ENCODE data around the gene ANKRD52.

ANKRD52 gene

GRCh38 chr12:56229916-56230431 is 28.2 kb downstream of the ANKRD52 start, which contains the start of gene SLC39A5:
SLC39A5 (plus strand) TSS chr12:56230051; CDS start chr12:56231275, 1,224 bp downstream.
- H3K36me3 ChIP-seq (ENCODE audit: insufficient read depth, low read length): no peaks in the 10 kb centered on the region
- H3K27me3 ChIP-seq (ENCODE audit: insufficient read depth, low read length, poor library complexity, severe bottlenecking): no peaks in the 10 kb centered on the region
- H3K4me3 ChIP-seq (ENCODE audit: low read length, poor library complexity, severe bottlenecking): no peak within 1 kb of the TSS
- no peak within 1 kb of the TSS for H3K9ac ChIP-seq (ENCODE audit: low read depth, low read length, poor library complexity, severe bottlenecking)
- no peaks in the 10 kb centered on the region for H3F3A ChIP-seq (ENCODE audit: low read depth)
- H3K9me3 ChIP-seq (ENCODE audit: insufficient read depth, low read depth, low read length): no peaks in the 10 kb centered on the region
- no peaks in the 10 kb centered on the region for H4K20me1 ChIP-seq (ENCODE audit: insufficient read depth, low read length, poor library complexity, severe bottlenecking)
- TF ChIP-seq, protein P1, sequence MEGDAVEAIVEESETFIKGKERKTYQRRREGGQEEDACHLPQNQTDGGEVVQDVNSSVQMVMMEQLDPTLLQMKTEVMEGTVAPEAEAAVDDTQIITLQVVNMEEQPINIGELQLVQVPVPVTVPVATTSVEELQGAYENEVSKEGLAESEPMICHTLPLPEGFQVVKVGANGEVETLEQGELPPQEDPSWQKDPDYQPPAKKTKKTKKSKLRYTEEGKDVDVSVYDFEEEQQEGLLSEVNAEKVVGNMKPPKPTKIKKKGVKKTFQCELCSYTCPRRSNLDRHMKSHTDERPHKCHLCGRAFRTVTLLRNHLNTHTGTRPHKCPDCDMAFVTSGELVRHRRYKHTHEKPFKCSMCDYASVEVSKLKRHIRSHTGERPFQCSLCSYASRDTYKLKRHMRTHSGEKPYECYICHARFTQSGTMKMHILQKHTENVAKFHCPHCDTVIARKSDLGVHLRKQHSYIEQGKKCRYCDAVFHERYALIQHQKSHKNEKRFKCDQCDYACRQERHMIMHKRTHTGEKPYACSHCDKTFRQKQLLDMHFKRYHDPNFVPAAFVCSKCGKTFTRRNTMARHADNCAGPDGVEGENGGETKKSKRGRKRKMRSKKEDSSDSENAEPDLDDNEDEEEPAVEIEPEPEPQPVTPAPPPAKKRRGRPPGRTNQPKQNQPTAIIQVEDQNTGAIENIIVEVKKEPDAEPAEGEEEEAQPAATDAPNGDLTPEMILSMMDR (conservative IDR thresholded peaks at IDR 0.05; ENCODE audit: low read length): no peak
- TF ChIP-seq EZH2phosphoT487 (IDR thresholded peaks at IDR 0.05; ENCODE audit: borderline replicate concordance): no peak
- H3K79me2 ChIP-seq (ENCODE audit: insufficient read depth, low read length): no peaks in the 10 kb centered on the region; the same call in 1 of the 2 replicates
- H2AFZ ChIP-seq (ENCODE audit: low read length): no peak within 1 kb of the TSS
- no peaks in the 10 kb centered on the region for H3K9me2 ChIP-seq (replicated peaks; ENCODE audit: low read depth, low read length)
- peaks cover 7% of the 10 kb centered on the region for H3K4me1 ChIP-seq (ENCODE audit: insufficient read depth, low read length, poor library complexity, severe bottlenecking)
- no peak within 1 kb of the TSS for H3K4me2 ChIP-seq (ENCODE audit: low read depth, low read length, poor library complexity, severe bottlenecking)

GRCh38 chr12:56229082-56229481 is 29.1 kb downstream of the ANKRD52 start:
- H3K9me2 ChIP-seq (replicated peaks; ENCODE audit: low read depth, low read length): no peaks in the 10 kb centered on the region

GRCh38 chr12:56224954-56225353 is 33.2 kb downstream of the ANKRD52 start:
- H3K9ac ChIP-seq (ENCODE audit: low read depth, low read length, poor library complexity, severe bottlenecking): peak overlapping the region; percentile 85
- peaks cover 20% of the 10 kb centered on the region for H3K79me2 ChIP-seq (ENCODE audit: insufficient read depth, low read length)
- peak overlapping the region; percentile 90 for H3K4me3 ChIP-seq (ENCODE audit: low read length, poor library complexity, severe bottlenecking)
- no peaks in the 10 kb centered on the region for H3K27me3 ChIP-seq (ENCODE audit: insufficient read depth, low read length, poor library complexity, severe bottlenecking)
- H3F3A ChIP-seq (ENCODE audit: low read depth): no peaks in the 10 kb centered on the region
- H3K9me2 ChIP-seq (replicated peaks; ENCODE audit: low read depth, low read length): no peaks in the 10 kb centered on the region
- peak overlapping the region; percentile 92 for H3K4me2 ChIP-seq (ENCODE audit: low read depth, low read length, poor library complexity, severe bottlenecking)
- TF ChIP-seq, protein P1 (conservative IDR thresholded peaks at IDR 0.05; ENCODE audit: low read length): no peak
- no peak for TF ChIP-seq EZH2phosphoT487 (IDR thresholded peaks at IDR 0.05; ENCODE audit: borderline replicate concordance)
- no peaks in the 10 kb centered on the region for H3K36me3 ChIP-seq (ENCODE audit: insufficient read depth, low read length)
- peaks cover 6% of the 10 kb centered on the region for H4K20me1 ChIP-seq (ENCODE audit: insufficient read depth, low read length, poor library complexity, severe bottlenecking)
- peaks cover 30% of the 10 kb centered on the region for H3K4me1 ChIP-seq (ENCODE audit: insufficient read depth, low read length, poor library complexity, severe bottlenecking)
- H2AFZ ChIP-seq (ENCODE audit: low read length): no peak overlapping the region
- H3K9me3 ChIP-seq (ENCODE audit: insufficient read depth, low read depth, low read length): no peaks in the 10 kb centered on the region

More at GRCh38 chr12:56229082-56229481, 29.1 kb downstream of the ANKRD52 start:
- Histone ChIP-seq H3K4me3 (ENCODE audit: low read length, poor library complexity, severe bottlenecking) (no peak overlapping the region), H3F3A (ENCODE audit: low read depth) (no peaks in the 10 kb centered on the region), H3K36me3 (ENCODE audit: insufficient read depth, low read length) (no peaks in the 10 kb centered on the region), H3K9me3 (ENCODE audit: insufficient read depth, low read depth, low read length) (no peaks in the 10 kb centered on the region), H3K4me1 (ENCODE audit: insufficient read depth, low read length, poor library complexity, severe bottlenecking) (peaks cover 13% of the 10 kb centered on the region), H3K27me3 (ENCODE audit: insufficient read depth, low read length, poor library complexity, severe bottlenecking) (no peaks in the 10 kb centered on the region), H3K9ac (ENCODE audit: low read depth, low read length, poor library complexity, severe bottlenecking) (no peak overlapping the region), H2AFZ (ENCODE audit: low read length) (no peak overlapping the region), H3K79me2 (ENCODE audit: insufficient read depth, low read length) (peaks cover 5% of the 10 kb centered on the region; the same call in 1 of the 2 replicates), H4K20me1 (ENCODE audit: insufficient read depth, low read length, poor library complexity, severe bottlenecking) (no peaks in the 10 kb centered on the region), H3K4me2 (ENCODE audit: low read depth, low read length, poor library complexity, severe bottlenecking) (no peak overlapping the region)
- TF ChIP-seq, protein P1 (conservative IDR thresholded peaks at IDR 0.05; ENCODE audit: low read length): no peak
- TF ChIP-seq EZH2phosphoT487 (IDR thresholded peaks at IDR 0.05; ENCODE audit: borderline replicate concordance): no peak
